HepG2 (cell line): ENCODE measurements around the gene ABHD15. TPM values are rescaled to one million over a fixed set of nuclear protein-coding genes. Genes with fewer than 3 reads are reported as not detected.

ENCODE experiments used
- FOSL1 ChIP-seq: sonication (generic); formaldehyde crosslinking; IDR thresholded peaks from 2 replicates; pipeline ENCODE4 v1.9.0; 2021; ENCODE audit warnings: missing genetic modification reagents, borderline replicate concordance
- HNF1A ChIP-seq, 2 experiments: sonication (generic) in 1 of 2; formaldehyde crosslinking in 1 of 2; IDR thresholded peaks; 2 replicates each; pipeline versions ENCODE4 v1.4.0 to v1.6.1; 2016 to 2020; ENCODE audit warnings: borderline replicate concordance in 1 of 2, low read depth in 1 of 2, mild to moderate bottlenecking in 1 of 2, missing genetic modification reagents in 1 of 2
- KDM5A ChIP-seq: fragments of 200-600 bp; sonication (generic); IDR thresholded peaks from 2 replicates; pipeline ENCODE4 v1.7.0; 2018; ENCODE audit warnings: antibody characterized with exemption, mild to moderate bottlenecking, low read length, borderline replicate concordance
- MAZ ChIP-seq, 2 experiments: sonication (generic) in 1 of 2; formaldehyde crosslinking in 1 of 2; IDR thresholded peaks; 2 replicates each; pipeline versions ENCODE4 v1.5.0 to v1.6.1; 2012 to 2020; ENCODE audit warnings: low read depth in 2 of 2, mild to moderate bottlenecking in 2 of 2, borderline replicate concordance in 1 of 2, improper control_type of control experiment in 1 of 2, low read length in 1 of 2, missing genetic modification reagents in 1 of 2, moderate library complexity in 1 of 2
- NFIC ChIP-seq: IDR thresholded peaks from 2 replicates; pipeline ENCODE4 v1.6.1; 2012; ENCODE audit warnings: mild to moderate bottlenecking, low read length, inconsistent platforms
- SP4 ChIP-seq: sonication (generic); formaldehyde crosslinking; IDR thresholded peaks from 2 replicates; pipeline ENCODE4 v1.8.1; 2023; ENCODE audit warnings: mild to moderate bottlenecking, missing genetic modification reagents
- STAT6 ChIP-seq: sonication (generic); formaldehyde crosslinking; IDR thresholded peaks from 2 replicates; pipeline ENCODE4 v1.4.0; 2020; ENCODE audit warnings: missing genetic modification reagents, mild to moderate bottlenecking, borderline replicate concordance
- TBX2 ChIP-seq: sonication (generic); formaldehyde crosslinking; IDR thresholded peaks from 2 replicates; pipeline ENCODE4 v1.5.0; 2020; ENCODE audit warnings: missing genetic modification reagents, mild to moderate bottlenecking, borderline replicate concordance
- ZNF12 ChIP-seq: sonication (generic); formaldehyde crosslinking; IDR thresholded peaks from 2 replicates; pipeline ENCODE4 v1.5.0; 2020; ENCODE audit warnings: missing genetic modification reagents
- ZNF264 ChIP-seq: sonication (generic); formaldehyde crosslinking; IDR thresholded peaks from 2 replicates; pipeline ENCODE4 v1.4.0; 2020; ENCODE audit warnings: missing genetic modification reagents
- ZNF496 ChIP-seq: sonication (generic); formaldehyde crosslinking; IDR thresholded peaks from 2 replicates; pipeline ENCODE4 v1.8.1; 2023; ENCODE audit warnings: mild to moderate bottlenecking, moderate library complexity, missing genetic modification reagents; ENCODE audit not compliant: insufficient replicate concordance
- ZNF550 ChIP-seq: sonication (generic); formaldehyde crosslinking; IDR thresholded peaks from 2 replicates; pipeline ENCODE4 v1.4.0; 2020; ENCODE audit warnings: mild to moderate bottlenecking, missing genetic modification reagents, borderline replicate concordance
- ZNF674 ChIP-seq: sonication (generic); formaldehyde crosslinking; IDR thresholded peaks from 2 replicates; pipeline ENCODE4 v1.5.0; 2020; ENCODE audit warnings: low read depth, mild to moderate bottlenecking, missing genetic modification reagents
- ZNF784 ChIP-seq: sonication (generic); formaldehyde crosslinking; IDR thresholded peaks from 2 replicates; pipeline ENCODE4 v1.5.1; 2020; ENCODE audit warnings: missing genetic modification reagents, mild to moderate bottlenecking, borderline replicate concordance
- polyA plus RNA-seq, 8 experiments: library from polyadenylated mRNA; depleted of rRNA in 3 of 8; stranded (reverse) in 7 of 8; unstranded in 1 of 8; fragments of >200 nt; fragmentation: Illumina TruSeq in 4 of 8; extraction: Trizol in 4 of 8; gene quantifications; 2 replicates each; pipeline versions ENCODE4 v1.2.1 to v1.2.3, GENCODE V29; 2011 to 2016; ENCODE audit warnings: low read depth in 4 of 8, missing spikeins in 1 of 8, mixed read lengths in 1 of 8; ENCODE audit not compliant: insufficient read depth in 1 of 8
- total RNA-seq, 5 experiments: library from RNA; depleted of rRNA; stranded (reverse); fragments of >200 nt; fragmentation: Illumina TruSeq; extraction: Trizol; gene quantifications; 2 replicates each; pipeline ENCODE4 v1.2.3, GENCODE V29; 2016; ENCODE audit warnings: low read depth in 1 of 5
- TF ChIP-seq, protein P1 (sequence below): sonication (generic); formaldehyde crosslinking; IDR thresholded peaks from 2 replicates; pipeline ENCODE4 v1.5.1; 2020; ENCODE audit warnings: mild to moderate bottlenecking, missing genetic modification reagents, borderline replicate concordance
- TF ChIP-seq, protein P2 (sequence below): conservative IDR thresholded peaks from 2 replicates; pipeline ENCODE4 v1.6.1; 2018; ENCODE audit warnings: missing genetic modification reagents

Gene ABHD15
- total and polyA plus RNA-seq, 2 of the 13 experiments (the other 11 are each of a cell fraction or from before 2014, with no cell fraction given): 2.4 to 7.7 TPM

DNA sequence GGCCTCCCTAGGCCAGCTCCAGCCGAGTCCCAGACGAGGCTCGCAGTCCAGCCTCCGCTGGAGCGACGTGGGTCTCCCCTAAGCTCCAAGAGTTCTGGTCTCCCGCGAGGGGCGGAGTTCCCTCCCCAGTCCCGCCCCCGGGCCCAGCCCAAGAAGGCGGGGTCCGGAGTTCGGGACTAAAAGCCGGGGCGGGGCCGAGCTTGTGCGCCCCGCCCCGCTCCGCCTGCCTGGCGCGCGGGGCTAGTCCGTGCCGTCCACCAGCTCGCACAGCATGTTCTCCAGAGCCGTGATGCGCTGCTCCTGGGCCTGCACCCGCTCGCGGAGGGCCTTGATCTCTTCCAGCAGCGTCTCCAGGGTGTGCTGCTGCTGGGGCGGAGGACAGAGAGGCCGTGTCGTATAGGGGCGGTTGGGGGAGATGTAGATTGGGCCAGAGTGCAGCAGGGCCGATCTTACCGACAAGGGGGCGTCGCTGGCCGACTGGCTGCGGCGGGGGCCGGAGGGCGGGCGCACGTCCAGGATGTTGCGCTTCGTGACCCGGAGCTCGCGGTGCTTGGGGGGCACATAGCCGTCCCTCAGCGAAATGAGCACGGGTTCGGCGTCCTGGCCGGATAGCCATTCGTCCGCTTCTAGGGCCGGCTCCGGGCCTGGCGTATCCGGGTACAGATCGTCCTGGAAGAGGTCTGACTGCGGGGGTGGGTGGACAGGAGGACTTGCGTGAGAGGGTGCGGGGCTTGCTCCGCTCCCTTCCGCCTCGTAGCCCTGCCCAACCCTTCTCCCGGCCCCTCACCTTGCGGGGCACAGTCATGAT, 48.9 kb upstream of the ABHD15 start (continued):
- TF ChIP-seq, protein P1, sequence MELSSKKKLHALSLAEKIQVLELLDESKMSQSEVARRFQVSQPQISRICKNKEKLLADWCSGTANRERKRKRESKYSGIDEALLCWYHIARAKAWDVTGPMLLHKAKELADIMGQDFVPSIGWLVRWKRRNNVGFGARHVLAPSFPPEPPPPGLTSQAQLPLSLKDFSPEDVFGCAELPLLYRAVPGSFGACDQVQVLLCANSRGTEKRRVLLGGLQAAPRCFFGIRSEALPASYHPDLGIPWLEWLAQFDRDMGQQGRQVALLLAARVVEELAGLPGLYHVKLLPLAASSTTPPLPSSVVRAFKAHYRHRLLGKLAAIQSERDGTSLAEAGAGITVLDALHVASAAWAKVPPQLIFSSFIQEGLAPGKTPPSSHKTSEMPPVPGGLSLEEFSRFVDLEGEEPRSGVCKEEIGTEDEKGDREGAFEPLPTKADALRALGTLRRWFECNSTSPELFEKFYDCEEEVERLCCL (CRISPR knock-in tag): no peak
- no peak for TF ChIP-seq HNF1A (IDR thresholded peaks at IDR 0.05; ENCODE audit: low read depth)
- TF ChIP-seq HNF1A (CRISPR knock-in tag; IDR thresholded peaks at IDR 0.05; ENCODE audit: borderline replicate concordance): no peak
- TF ChIP-seq FOSL1 (CRISPR knock-in tag): no peak
- peak; percentile 54; the same call in 1 of the 2 replicates for TF ChIP-seq ZNF784 (CRISPR knock-in tag)
- no peak for TF ChIP-seq ZNF674 (CRISPR knock-in tag)
- TF ChIP-seq ZNF496: no peak
- TF ChIP-seq MAZ (IDR thresholded peaks at IDR 0.05; ENCODE audit: borderline replicate concordance, low read depth, low read length): no peak
- TF ChIP-seq MAZ (CRISPR knock-in tag; IDR thresholded peaks at IDR 0.05; ENCODE audit: low read depth): no peak
- no peak for TF ChIP-seq ZNF264
- no peak for TF ChIP-seq NFIC
- no peak for TF ChIP-seq ZNF12 (CRISPR knock-in tag)
- TF ChIP-seq SP4: peak; percentile 68; the same call in 1 of the 2 replicates
- no peak for TF ChIP-seq ZNF550 (CRISPR knock-in tag)
- no peak for TF ChIP-seq KDM5A
- peak; percentile 8; the same call in 1 of the 2 replicates for TF ChIP-seq TBX2 (CRISPR knock-in tag)
- no peak for TF ChIP-seq STAT6 (CRISPR knock-in tag)
- TF ChIP-seq, protein P2, sequence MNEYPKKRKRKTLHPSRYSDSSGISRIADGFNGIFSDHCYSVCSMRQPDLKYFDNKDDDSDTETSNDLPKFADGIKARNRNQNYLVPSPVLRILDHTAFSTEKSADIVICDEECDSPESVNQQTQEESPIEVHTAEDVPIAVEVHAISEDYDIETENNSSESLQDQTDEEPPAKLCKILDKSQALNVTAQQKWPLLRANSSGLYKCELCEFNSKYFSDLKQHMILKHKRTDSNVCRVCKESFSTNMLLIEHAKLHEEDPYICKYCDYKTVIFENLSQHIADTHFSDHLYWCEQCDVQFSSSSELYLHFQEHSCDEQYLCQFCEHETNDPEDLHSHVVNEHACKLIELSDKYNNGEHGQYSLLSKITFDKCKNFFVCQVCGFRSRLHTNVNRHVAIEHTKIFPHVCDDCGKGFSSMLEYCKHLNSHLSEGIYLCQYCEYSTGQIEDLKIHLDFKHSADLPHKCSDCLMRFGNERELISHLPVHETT (CRISPR knock-in tag): no peak
